Osteoblast (primary cell): Measurements from ENCODE around the gene CD68. TPM values are rescaled to one million over a fixed set of nuclear protein-coding genes. Genes with fewer than 3 reads are reported as not detected.
A peak's percentile ranks its signal among the peaks of the same experiment; 100 is the strongest.

Source experiments
- DNase-seq: peaks from one replicate; pipeline ENCODE4 v3.0.0; 2011; ENCODE audit warnings: low spot score, mixed read lengths; ENCODE audit not compliant: insufficient read length; ENCODE audit errors: missing footprints
- H2AFZ ChIP-seq: 2 replicates; pipeline ENCODE4 v1.6.0; 2011; ENCODE audit warnings: mild to moderate bottlenecking, low read length
- H3K27ac ChIP-seq: 2 replicates; pipeline ENCODE4 v1.5.1; 2011; ENCODE audit warnings: mild to moderate bottlenecking, low read depth, low read length, moderate library complexity
- H3K27me3 ChIP-seq: 2 replicates; pipeline ENCODE4 v1.6.0; 2012; ENCODE audit warnings: mild to moderate bottlenecking, control low read depth, inconsistent platforms, low read length, moderate library complexity; ENCODE audit not compliant: insufficient read depth
- H3K36me3 ChIP-seq: 2 replicates; pipeline ENCODE4 v1.5.1; 2011; ENCODE audit warnings: mild to moderate bottlenecking, low read length, control low read depth, moderate library complexity; ENCODE audit not compliant: insufficient read depth
- H3K4me1 ChIP-seq: 2 replicates; pipeline ENCODE4 v1.5.1; 2011; ENCODE audit warnings: mild to moderate bottlenecking, low read length, control low read depth, moderate library complexity; ENCODE audit not compliant: insufficient read depth
- H3K4me2 ChIP-seq: 2 replicates; pipeline ENCODE4 v1.6.0; 2011; ENCODE audit warnings: mild to moderate bottlenecking, low read length; ENCODE audit not compliant: insufficient read depth
- H3K4me3 ChIP-seq: fragments of 200-600 bp; sonication (generic); 3 replicates; pipeline ENCODE4 v1.5.1; 2012; ENCODE audit warnings: mild to moderate bottlenecking, low read length, inconsistent platforms; ENCODE audit not compliant: insufficient read depth
- H3K79me2 ChIP-seq: 2 replicates; pipeline ENCODE4 v1.6.0; 2012; ENCODE audit warnings: mild to moderate bottlenecking, low read length, control low read depth, inconsistent platforms; ENCODE audit not compliant: insufficient read depth
- H3K9me3 ChIP-seq: 2 replicates; pipeline ENCODE4 v1.5.1; 2011; ENCODE audit warnings: low read depth, low read length, control low read depth
- H4K20me1 ChIP-seq: 2 replicates; pipeline ENCODE4 v1.6.0; 2012; ENCODE audit warnings: mild to moderate bottlenecking, low read length, control low read depth; ENCODE audit not compliant: insufficient read depth
- small RNA-seq: library from RNA; depleted of rRNA; stranded (forward); fragments of <200 nt; gene quantifications from one replicate; pipeline ENCODE3, GENCODE V24; 2012
- total RNA-seq: library from RNA; depleted of rRNA; stranded (reverse); fragments of >200 nt; gene quantifications from 2 replicates; pipeline ENCODE4 v1.2.3, GENCODE V29; 2012
- TF ChIP-seq, protein P1 (sequence below): IDR thresholded peaks from 2 replicates; pipeline ENCODE4 v1.5.1; 2011; ENCODE audit warnings: mild to moderate bottlenecking, low read depth, low read length, moderate library complexity; ENCODE audit errors: extremely low read depth

Gene CD68
- total RNA-seq, 1 donor = 31.8 TPM

DNA sequence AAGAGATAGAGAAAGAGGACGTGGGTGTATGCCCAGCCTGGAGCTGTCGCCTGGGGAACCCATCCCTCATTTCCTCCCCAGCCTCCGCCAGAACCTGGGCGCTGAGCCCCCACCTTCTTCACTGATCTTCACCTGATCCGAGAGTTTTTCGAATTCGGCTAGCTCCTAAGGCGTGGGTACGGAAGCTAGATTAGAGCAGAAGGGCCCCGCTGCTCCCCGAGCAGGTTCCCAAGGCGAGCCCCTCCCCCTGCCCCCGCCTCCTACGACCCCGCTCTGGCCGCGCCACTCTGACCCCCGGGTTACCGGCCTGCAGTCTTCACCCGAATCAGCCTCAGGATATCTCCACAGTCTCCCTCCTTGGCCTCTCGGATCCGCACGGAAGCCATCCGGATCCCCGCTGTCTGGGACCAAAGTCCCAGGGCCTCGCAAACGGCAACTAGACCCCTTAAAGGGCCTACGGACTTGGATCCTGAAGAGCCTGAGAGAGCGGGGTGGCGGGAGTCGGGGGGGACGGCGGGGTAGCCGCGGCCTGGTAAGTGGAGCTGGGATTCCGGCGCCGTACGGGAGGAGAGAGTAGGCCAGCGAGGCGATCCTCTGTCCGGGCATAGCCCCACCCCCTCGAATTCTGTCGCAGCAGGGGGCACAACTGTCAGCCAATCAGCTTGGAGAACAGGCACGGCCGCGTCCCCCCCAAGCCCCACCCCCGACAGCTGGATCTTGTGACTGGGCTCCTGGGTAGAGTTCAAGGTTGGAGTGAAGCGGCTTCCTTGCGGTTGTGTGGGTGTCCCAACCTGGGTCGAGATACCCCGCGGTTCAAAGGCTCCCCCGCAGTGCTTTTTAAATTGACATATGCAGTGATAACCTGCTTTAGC lies 48.0 kb downstream of the CD68 start, which contains the start of gene SAT2:
TSS of gene SAT2 (minus strand) at position 572 of the 872 bp plus-strand sequence. CDS start at position 386, 186 bp downstream.
- TF ChIP-seq, protein P1, sequence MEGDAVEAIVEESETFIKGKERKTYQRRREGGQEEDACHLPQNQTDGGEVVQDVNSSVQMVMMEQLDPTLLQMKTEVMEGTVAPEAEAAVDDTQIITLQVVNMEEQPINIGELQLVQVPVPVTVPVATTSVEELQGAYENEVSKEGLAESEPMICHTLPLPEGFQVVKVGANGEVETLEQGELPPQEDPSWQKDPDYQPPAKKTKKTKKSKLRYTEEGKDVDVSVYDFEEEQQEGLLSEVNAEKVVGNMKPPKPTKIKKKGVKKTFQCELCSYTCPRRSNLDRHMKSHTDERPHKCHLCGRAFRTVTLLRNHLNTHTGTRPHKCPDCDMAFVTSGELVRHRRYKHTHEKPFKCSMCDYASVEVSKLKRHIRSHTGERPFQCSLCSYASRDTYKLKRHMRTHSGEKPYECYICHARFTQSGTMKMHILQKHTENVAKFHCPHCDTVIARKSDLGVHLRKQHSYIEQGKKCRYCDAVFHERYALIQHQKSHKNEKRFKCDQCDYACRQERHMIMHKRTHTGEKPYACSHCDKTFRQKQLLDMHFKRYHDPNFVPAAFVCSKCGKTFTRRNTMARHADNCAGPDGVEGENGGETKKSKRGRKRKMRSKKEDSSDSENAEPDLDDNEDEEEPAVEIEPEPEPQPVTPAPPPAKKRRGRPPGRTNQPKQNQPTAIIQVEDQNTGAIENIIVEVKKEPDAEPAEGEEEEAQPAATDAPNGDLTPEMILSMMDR = no peak
- H3K27me3 ChIP-seq = no peaks in the 10 kb centered on the region
- peak within 1 kb of the TSS; percentile 93 for H2AFZ ChIP-seq
- peak within 1 kb of the TSS; percentile 95 for H3K4me2 ChIP-seq
- H3K27ac ChIP-seq = peak within 1 kb of the TSS; percentile 85
- no peaks in the 10 kb centered on the region for H3K36me3 ChIP-seq
- peaks cover 5% of the 10 kb centered on the region for H3K4me1 ChIP-seq
- peak within 1 kb of the TSS; percentile 95 for H3K4me3 ChIP-seq
- H3K79me2 ChIP-seq = peaks cover 15% of the 10 kb centered on the region
- H4K20me1 ChIP-seq = no peaks in the 10 kb centered on the region
- H3K9me3 ChIP-seq = no peaks in the 10 kb centered on the region
- DNase-seq = peak; percentile 100

DNA sequence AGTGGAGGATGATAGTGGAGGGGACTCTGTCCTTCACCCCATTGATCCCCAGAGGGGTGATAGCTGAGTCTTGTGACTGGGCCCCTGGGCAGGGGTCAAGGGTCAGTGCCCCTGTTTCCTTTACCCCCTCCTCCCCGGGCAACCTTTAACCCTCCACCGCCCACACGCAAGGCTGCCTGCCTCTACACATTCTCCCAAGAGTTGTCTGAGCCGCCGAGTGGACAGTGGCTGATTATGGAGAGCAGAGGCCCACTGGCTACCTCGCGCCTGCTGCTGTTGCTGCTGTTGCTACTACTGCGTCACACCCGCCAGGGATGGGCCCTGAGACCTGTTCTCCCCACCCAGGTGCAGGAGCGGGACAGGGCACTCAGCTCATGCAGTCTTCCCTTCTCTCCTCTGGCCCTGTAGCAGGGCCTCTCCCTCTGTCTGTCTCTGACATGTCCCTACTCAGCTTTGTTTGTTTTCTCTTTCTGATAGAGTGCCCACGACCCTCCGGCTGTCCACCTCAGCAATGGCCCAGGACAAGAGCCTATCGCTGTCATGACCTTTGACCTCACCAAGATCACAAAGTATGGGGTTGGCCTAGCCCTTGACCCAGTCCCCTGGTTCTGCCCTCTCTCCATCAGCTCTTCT lies 50.6 kb downstream of the CD68 start, which contains the start of gene SHBG:
TSS of gene SHBG (plus strand) at position 197 of the 633 bp plus-strand sequence. CDS start at position 235, 38 bp downstream.
- Histone ChIP-seq H3K4me3 (no peak within 1 kb of the TSS), H2AFZ (no peak within 1 kb of the TSS), H3K79me2 (peaks cover 15% of the 10 kb centered on the region), H3K27me3 (no peaks in the 10 kb centered on the region), H3K4me1 (peaks cover 5% of the 10 kb centered on the region), H3K36me3 (no peaks in the 10 kb centered on the region), H3K9me3 (no peaks in the 10 kb centered on the region), H4K20me1 (no peaks in the 10 kb centered on the region), H3K4me2 (no peak within 1 kb of the TSS), H3K27ac (no peak within 1 kb of the TSS)
- TF ChIP-seq, protein P1 = no peak
- no peak for DNase-seq

Small RNA genes within 50 kb of the gene (small RNA-seq; reads per million reads assigned to genes)
- gene CD68 (not detected), gene RF00019 (not detected), gene SNORA48 (not detected), gene SNORD10 (not detected)

Other genes starting within 250 kb of the CD68 start
- gene ACAP1, start 243.1 kb upstream of the CD68 start, total RNA-seq = 0.59 TPM in 1 of 2 replicates, not detected in the other
- 11.5 and 11.9 TPM in 2 replicates for gene KCTD11, start 227.5 kb upstream of the CD68 start, total RNA-seq
- not detected in 2 replicates for gene TMEM95, start 224.5 kb upstream of the CD68 start, total RNA-seq
- 0.36 TPM in 1 of 2 replicates, not detected in the other for gene TNK1, start 198.5 kb upstream of the CD68 start, total RNA-seq
- gene PLSCR3, start 185.1 kb upstream of the CD68 start, total RNA-seq = 19.4 and 27.9 TPM in 2 replicates
- 59.4 and 84.6 TPM in 2 replicates for gene TMEM256, start 175.5 kb upstream of the CD68 start, total RNA-seq
- gene NLGN2, start 171.8 kb upstream of the CD68 start, total RNA-seq = 5.3 and 5.8 TPM in 2 replicates
- not detected in 2 replicates for gene SPEM1, start 159.3 kb upstream of the CD68 start, total RNA-seq
- gene SPEM2, start 154.0 kb upstream of the CD68 start, total RNA-seq = not detected in 2 replicates
- gene SPEM3, start 150.8 kb upstream of the CD68 start, total RNA-seq = not detected in 2 replicates
- gene TMEM102, start 144.2 kb upstream of the CD68 start, total RNA-seq = 1.2 and 1.8 TPM in 2 replicates
- gene FGF11, start 140.1 kb upstream of the CD68 start, total RNA-seq = 0.29 and 0.36 TPM in 2 replicates
- gene CHRNB1, start 134.6 kb upstream of the CD68 start, total RNA-seq = 5.3 and 5.4 TPM in 2 replicates
- gene ZBTB4, start 100.0 kb upstream of the CD68 start, total RNA-seq = 36.2 and 36.5 TPM in 2 replicates
- not detected in 2 replicates for gene SLC35G6, start 98.2 kb upstream of the CD68 start, total RNA-seq
- gene POLR2A, start 95.3 kb upstream of the CD68 start, total RNA-seq = 95.9 and 101 TPM in 2 replicates
- gene TNFSF12, start 30.6 kb upstream of the CD68 start, total RNA-seq = 11.2 and 12.7 TPM in 2 replicates
- 0.59 and 1.1 TPM in 2 replicates for gene TNFSF13, start 20.9 kb upstream of the CD68 start, total RNA-seq
- 54.2 and 68.0 TPM in 2 replicates for gene SENP3, start 17.7 kb upstream of the CD68 start, total RNA-seq
- gene MPDU1, start 4.2 kb downstream of the CD68 start, total RNA-seq = 60.1 and 64.1 TPM in 2 replicates
- 0.59 and 0.72 TPM in 2 replicates for gene SOX15, start 10.5 kb downstream of the CD68 start, total RNA-seq
- gene FXR2, start 35.3 kb downstream of the CD68 start, total RNA-seq = 41.8 and 42.7 TPM in 2 replicates
- 41.3 and 52.5 TPM in 2 replicates for gene SAT2, start 48.2 kb downstream of the CD68 start, total RNA-seq
- 0.36 and 0.88 TPM in 2 replicates for gene SHBG, start 50.5 kb downstream of the CD68 start, total RNA-seq
- gene ATP1B2, start 71.3 kb downstream of the CD68 start, total RNA-seq = under 0.01 TPM in 1 of 2 replicates, not detected in the other
- gene TP53, start 107.9 kb downstream of the CD68 start, total RNA-seq = 63.9 and 71.3 TPM in 2 replicates
- 3.5 and 4.3 TPM in 2 replicates for gene WRAP53, start 108.8 kb downstream of the CD68 start, total RNA-seq
- 1.8 and 2.7 TPM in 2 replicates for gene EFNB3, start 125.6 kb downstream of the CD68 start, total RNA-seq
- gene DNAH2, start 138.1 kb downstream of the CD68 start, total RNA-seq = under 0.01 and 0.88 TPM in 2 replicates